GM19035 (cell line): ENCODE data around the gene TREML4.
A peak's percentile ranks its signal among the peaks of the same experiment; 100 is the strongest.
"Not testable (repeated sequence)": the region's sequence is repeated elsewhere in the genome, so short reads cannot be mapped to it uniquely, and the experiment has no call there.

Experiments
- ATAC-seq: cut with Tn5 transposase; IDR thresholded peaks from one replicate; pipeline ENCODE4 v1.9.1; 2021; ENCODE audit not compliant: unreplicated experiment

Gene TREML4, protein sequence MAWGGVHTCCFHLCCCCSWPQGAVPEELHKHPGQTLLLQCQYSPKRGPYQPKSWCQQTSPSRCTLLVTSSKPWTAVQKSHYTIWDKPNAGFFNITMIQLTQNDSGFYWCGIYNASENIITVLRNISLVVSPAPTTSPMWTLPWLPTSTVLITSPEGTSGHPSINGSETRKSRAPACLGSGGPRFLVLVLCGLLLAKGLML

DNA sequence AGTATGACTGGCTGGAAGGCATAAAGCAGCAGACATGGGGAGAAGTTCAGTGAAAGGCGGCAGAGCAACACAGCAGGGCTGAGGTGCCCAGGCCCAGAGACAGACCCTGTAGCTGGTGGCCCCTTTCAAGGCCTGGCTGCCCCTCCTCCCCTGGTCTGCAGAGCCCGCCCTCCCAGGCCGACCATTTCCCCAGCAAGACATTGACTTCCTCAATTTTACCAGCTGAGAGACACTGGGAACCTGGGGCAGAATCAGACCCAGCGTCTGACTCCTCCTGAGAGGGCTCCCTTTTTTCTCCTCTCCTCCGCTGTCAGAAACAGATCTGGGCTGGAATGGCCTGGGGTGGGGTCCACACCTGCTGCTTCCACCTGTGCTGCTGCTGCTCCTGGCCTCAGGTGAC is at the start of gene TREML4:
Gene TREML4 (plus strand): TSS at position 254 of the 400 bp plus-strand sequence. CDS start 79 bp downstream, at position 333.
- no peak for ATAC-seq

DNA sequence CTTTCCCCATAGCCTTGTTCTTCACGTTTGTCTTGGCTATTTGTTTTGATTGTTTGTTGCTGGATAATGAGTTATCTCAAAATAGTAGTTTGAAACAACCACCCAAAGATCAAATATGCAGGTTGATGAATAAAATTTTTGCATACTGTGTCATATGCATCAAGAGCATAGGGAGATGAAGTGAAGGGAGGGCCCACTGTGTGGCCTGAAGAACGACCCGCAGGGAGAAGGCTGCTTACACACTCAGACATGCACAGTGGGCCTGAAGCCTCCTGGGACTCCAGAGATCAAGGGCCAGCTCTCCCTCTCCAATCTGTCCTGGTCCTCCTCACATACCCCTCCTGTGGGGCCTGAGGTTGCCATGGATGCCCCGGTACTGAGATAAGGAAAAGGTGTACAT is 49.0 kb upstream of the TREML4 start:
- ATAC-seq, result no peak

DNA sequence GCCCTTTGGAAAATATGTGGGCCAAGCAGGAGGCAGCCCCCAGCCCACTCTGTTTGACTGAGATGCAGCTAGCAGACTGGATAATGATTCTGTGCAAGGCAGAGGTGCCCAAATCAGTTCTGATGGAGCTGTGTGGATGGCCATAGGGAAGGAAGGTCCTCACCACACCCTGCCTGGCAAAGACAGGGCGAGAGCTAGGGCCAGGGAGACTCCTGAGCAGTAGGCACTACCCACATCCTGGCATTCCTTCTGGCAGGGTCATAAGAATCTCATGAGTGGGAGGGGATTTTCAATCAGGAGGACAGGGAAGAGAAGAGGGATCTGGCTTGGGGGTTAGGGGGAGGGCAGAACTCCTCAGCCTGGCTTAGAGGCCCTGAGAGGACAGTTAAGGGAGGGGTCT is 46.6 kb upstream of the TREML4 start:
- no peak for ATAC-seq

DNA sequence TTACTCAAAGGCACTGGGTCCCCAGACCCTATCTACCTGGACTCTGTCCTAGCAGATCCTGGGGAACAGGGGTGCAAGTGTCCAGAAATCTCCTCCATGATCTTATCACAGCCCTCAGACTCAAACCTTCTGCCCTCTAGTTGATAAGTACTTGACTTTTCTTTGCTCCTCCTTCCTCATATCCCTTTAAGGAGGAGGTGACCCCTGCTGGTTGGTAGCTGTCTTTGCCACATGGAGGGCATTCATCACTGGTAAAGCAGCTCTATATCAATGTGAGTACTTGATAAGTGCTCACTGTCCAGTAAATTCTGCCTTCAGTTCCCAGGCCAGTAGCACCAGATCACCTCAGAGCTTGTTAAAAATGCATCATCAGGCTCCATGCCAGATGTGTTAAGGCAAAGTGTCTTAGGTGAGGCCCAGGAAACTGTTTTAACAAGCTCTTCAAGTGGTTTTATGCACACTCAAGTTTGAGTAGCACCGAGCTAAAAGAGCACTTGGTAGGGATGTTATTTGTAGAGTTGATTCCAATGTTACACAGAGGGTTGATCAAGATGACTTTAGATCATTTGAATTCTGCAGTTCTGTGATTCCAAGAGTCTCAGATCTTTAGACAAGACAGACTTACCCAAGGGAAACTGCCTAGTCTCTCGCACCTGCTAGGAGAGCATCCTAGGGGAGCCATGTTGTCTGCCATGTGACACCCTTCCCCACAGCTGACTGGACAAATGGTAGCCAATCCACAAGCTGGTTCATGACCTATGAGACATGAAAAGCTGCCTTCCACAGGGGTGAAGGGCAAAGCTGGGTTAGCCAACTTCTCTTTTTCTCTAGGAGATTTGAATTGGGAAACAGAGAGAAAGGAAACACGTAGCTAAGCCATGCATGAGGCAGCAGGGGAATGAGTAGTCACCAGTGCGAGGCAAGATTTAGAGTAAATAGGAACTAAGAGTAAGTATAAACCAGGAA is 45.8 kb upstream of the TREML4 start:
- no peak for ATAC-seq

DNA sequence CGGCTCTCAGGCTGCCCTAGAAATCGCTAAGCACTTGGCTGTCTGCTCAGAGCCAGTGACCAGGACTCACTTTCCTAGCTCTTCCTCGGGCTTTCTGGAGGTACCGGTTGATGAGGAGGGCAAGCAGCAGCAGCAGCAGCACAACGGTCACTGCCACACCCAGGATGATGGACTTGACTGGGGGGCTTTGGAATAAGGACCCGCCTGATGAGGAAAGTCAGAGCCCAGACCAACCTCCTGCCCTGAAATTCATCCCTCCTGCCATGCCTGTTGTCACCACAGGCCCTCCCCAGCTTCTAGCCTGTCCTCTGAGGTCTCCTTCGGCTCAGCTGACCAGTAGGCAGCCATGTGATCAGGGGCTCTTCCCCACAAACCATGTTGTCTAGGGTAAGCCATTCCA is 43.4 kb upstream of the TREML4 start:
- no peak for ATAC-seq

DNA sequence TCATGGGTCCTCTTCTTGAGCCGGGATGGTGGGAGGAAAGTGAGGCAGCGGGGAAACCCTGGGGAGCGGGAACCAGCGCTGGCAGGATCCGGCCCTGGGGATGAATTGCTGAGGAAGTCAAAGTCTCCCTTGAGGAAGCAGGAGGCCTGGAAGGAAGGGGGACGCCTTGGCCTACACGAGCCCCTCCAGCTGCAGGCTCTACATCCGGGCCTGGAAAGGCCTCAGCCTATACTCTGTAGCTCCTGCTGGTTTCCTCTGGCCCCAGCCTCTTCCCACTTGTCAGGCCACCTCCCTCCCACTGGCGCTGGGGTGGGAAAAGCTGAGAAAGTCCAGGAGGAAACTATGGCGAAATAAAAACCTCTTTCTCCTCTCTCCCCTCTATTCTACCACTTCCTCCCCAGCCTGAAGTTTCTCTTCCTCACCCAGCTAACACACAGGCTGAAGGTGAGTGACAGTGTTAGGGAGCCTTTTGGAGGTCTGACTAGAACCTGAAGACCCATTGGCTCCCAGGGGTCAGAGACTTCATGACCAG is 42.1 kb upstream of the TREML4 start:
- ATAC-seq, result no peak

DNA sequence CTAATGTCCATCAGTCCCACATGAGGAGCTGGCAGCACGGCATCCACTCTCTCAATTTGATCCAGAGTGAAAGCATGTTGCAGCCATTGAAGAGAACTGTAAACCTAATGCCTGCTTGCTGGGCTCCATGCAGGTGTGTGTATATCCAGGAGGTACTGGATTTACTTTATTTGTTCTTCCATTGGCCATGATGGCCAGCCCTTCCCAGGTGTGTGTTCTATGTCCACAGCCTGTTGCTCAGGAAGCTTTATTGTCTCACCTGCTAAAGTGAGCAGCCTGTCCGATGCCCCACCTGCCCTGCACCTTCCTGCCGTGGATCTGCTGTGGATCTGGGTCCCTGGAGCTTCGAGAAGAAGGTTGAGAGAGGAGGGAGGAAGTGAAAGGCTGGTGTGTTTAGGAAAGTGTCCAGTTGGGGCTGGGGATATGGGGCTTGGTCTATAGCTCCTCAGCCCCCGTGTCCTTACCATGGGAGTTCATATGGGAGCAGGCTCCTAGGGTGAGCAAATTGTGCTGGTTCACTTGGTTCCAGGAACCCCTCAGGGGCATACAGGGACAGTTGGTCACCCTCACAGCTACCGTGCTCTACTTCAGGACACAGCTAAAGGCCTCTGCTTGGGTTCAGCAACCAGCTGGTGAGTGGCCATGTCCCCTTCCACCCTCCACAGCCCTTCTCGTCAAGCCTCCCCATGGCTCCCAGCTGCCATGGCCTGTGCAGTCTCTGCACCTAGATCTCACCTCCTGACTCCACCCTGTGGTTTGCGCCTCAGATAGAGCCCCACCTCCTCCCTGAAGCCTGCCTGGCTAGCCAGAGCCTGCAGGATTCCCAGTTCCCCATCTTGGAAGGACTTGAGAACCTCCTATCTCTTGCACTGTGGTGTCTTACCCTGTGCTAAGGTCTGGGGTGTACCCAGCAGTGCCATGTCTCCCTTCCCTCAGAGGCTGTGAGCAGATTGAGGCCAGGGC is 39.9 kb upstream of the TREML4 start:
- ATAC-seq, result no peak

DNA sequence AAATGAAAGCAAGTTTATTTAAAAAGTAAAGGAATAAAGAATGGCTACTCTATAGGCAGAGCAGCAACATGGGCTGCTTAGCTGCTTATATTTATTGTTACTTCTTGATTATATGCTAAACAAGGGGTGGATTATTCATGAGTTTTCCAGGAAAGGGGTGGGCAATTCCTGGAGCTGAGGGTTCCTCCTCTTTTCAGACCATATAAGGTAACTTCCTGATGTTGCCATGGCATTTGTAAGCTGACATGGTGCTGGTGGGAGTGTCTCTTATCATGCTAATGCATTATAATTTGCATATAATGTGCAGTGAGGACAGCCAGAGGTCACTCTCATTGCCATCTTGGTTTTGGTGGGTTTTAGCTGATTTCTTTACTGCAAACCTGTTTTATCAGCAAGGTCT is 39.1 kb upstream of the TREML4 start:
- ATAC-seq, result not testable (repeated sequence)

DNA sequence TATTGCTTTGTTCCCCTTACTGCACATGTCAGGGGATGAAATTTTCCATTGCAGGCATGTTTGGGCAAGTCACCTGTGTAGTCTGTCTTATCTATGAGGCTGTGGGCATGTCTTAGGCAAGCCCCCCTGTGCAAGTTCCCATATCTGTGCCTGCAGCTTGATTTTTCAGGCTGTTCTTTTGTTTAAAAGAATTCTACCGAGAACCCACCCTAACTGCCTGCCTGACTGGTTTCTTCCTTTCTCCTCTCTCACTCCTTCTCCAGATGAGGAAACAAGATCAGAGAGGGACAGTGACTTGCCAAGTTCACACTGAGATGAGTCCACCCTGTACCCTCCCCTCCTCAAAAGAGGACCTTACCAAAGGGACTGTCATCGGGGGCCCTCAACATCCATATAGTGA is 38.2 kb upstream of the TREML4 start:
- no peak for ATAC-seq

DNA sequence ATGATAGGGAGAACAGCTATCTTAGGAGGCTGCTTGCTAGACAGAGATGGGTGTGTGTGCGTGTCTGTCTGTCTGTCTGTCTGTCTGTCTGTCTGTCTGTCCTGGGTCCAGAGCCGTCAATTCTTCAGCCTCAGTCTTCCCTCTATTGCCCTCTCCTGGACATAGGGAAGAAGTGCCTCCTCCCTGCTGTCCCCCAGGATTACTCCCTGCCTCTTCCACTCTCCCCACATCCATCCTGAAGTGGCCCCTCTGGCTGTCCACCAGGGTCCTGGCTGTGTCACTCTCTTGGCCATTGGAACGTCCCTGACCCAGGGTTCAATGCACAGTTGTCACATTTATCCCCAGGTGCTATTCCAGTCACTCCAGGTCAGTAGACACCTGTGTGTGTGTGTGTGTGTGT is 37.4 kb upstream of the TREML4 start:
- no peak for ATAC-seq

DNA sequence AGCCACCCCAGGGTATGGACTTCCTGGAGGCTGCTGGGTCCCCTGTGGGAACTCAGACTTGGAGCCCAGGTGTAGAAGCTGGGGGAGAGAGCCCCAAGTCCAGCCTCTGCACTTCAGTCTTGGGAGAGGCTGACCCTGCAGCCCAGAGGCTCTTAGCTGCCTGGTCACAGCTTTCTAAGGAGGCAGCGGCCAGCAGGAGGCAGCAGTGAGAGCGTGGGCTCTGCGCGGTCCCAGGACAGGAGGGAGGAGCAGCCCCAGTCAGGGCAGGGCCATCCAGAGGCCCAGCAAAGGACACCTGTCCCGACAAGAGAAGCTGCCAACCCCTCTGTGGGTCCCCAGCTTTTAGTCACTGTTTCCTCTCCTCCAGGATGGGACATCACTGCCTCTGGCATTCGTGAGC is 36.6 kb upstream of the TREML4 start:
- ATAC-seq, result no peak

DNA sequence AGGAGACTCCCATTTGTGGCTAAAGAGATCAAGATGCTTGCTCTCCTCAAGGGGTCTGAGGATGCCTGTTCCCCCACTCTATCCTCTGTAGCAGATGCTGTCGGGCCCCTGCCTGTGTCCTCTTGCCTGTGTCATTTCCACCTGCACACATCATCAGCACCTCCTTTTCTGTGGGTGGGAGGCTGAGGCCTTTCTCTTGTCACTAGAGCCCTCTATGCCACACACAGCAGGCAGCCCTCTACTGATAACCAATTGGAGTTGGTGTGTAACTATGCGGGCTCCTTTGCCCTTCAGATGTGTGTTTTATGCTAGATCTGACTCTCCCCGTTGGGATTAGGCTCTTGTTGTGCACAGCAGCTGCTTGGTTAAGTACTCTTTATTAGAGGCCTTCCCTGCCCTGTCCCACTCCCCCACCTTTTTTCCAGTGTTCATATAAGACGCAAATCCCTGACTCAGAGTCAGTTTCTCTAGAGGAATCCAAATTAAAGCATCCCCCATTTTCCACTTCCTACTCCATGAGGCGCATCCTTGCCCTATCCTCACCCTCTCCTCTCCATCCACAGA is 34.9 kb upstream of the TREML4 start:
- no peak for ATAC-seq

DNA sequence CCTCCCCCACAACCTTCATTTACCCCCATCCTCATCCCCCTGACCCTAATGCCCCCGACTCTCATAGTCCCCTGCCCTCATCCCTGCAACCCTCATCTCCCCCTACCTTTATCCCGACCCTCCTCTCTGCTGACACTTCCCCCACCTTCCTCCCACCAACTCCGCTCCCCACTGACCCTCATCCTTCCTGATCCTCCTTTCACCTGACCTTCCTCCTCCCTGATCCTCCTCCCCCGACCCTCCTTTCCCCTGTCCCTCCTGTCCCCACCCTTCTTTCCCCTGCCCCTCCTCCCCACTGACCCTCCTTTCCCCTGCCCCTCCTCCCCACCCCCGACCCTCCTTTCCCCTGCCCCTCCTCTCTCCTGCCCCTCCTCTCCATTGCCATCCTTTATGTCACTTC is 34.3 kb upstream of the TREML4 start:
- no peak for ATAC-seq

DNA sequence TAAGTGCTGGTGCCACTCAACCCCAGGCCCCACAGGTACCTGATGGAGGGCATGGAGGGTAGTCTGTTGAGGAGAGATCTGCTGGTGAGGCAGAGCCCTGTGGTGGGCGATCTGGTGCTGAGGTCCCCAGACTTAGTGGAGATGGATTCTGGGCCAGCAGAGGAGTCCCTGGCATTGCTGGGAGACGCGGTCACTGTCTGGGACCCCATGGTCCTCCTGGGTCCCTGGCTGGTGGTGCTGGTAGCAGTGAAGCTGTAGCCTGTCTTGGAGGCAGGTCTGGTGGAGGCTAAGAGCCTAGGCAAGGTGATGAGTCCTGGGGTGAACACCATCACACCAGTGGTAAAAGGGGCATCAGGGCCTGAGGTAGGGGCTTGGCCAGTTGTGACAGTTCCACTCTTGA is 33.8 kb upstream of the TREML4 start:
- ATAC-seq, result no peak

DNA sequence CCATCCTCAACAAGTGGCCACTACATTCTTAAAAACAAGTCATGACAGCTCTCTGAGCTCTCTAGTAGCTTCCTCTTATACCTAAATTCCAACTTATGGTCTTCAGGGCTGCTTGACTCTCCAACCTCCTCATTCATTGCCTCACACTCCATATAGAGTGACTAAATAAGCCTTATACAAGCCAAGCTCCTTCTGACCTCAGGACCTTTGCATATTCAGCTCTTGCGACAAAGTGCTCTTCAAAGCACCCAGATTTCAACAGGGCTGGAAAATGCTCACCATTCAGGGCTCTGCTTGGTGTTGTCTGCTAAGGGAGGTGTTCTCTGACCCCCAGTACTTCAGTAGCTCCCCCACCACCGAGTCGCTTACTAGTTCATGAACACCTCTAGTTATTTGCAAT is 30.9 kb upstream of the TREML4 start:
- ATAC-seq, result no peak

DNA sequence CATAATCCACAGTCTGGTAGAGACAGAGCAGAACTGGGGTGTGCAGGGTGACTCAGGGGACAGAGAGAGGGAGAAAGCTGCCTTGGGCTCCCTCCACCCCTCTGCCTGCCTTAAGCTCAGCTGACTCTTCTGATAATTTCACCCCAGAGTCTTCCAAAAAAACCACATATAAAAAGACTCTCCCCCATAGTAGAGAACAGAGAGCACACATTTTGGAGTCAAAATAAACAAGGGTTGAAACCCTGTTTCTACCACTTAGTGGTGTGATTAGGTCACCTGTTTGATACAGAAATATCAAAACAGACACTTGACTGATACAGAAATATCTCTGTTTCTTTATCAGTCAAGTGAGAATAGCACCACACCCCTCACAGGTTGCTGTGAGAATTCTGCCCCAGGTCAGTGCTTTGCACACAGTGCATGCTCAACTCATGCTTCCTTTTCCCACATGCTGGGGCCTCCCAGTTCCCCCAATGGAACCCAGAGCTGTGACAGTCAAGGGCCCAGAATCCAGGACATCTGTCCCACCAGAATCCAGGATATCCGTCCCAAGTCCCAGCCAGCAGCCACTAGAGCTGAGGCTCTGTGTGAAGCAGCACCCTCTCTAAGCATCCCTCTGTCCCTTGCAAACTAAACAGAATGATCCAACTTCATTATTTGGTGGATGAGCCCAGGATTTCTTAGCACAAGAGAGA is 28.4 kb upstream of the TREML4 start:
- ATAC-seq, result peak; percentile 45

DNA sequence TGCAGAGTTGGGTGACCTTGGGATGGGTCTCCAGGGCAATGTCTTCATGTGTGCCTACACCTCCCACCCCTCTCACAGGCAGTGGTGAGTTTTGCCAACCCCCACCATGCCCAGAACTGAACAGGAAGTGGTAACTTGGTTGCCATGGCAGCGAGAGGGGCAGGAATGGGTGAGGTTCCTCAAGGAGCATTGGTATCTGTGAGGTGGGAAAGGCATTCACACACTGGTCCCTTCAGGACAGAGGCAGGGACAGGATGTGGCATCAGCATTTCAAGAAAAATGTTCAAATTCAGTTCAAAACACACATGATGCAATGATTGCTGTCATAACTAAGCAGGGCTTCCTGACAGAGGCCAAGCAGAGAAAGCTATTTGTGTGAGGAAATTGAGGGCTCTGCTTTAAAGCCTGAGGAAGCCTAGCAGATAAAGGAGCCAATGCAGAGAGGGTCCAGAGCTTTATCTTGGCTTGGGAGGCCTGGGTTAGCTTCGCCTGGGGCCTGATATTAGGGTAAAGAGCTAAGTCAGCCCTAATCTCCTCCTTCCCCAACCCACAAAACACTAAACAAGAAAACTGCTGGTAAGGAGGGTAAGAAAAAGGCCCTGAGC is 27.8 kb upstream of the TREML4 start:
- peak; percentile 32 for ATAC-seq

DNA sequence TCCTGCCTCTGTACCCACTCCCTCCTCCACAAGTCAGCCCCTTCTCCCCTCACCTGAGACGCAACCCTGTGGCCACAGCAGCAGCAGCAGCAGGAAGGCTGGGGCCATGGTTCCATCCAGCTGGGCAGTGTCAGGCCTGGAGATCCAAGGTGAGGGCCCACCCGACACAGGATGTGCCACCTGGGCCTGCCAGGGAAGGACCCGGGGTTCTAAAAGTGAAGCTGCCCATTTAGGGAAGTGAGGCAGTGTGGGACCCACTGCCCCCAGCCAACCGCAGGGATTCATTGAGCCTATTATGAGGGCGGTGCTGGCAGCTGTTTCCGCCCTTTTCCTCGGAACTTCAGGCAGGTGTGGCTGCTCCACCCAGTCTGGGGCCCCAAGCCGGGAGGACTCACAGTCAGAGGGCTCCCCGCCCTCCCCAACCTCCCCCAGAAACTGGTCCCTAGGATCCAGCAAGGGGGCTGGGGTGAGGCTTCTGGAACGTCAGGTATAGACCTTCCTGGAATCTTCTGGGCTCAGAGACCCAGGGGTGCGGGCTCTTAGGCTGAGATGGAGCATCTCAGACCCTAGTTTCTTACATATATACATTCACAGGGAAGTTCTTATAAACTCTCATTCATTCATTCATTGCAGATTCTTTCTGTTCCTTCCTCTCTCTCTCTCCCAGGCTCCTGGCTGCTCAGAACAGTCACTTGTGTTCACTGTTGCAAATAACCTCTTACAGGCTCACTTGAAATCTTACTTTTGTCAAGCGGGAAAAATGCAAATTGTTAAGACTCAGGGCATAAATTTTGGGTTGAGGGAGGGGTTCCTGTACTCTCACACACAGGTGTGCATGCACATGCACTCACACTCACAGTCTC is 27.0 kb upstream of the TREML4 start, which contains the start of gene TREML2:
Gene TREML2 (minus strand): TSS at position 249 of the 863 bp plus-strand sequence. CDS start 141 bp downstream, at position 108.
- ATAC-seq, result peak; percentile 23

DNA sequence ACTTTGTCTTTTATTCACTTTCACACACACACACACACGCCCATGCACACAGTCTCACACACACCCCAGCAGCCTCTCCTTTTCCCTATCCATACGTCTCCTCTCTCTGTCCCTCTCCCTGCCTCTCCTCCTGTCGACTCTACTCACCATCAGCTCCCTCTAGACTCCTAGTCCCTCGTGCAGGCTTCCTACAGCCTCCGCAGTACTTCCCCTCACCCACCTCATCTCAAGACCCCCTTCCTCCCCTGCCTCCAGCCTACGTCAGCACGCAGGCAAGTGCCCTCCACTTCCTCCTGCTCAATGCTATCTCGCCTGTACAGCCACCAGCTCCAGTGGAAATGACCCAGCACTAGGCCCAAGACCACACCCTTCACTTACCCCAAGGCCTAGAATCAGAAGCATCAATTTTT is 26.4 kb upstream of the TREML4 start:
- no peak for ATAC-seq
